ENCODE measurements around the gene AGO4. TPM values are rescaled to one million over a fixed set of nuclear protein-coding genes. Genes with fewer than 3 reads are reported as not detected.

Gene AGO4
- polyA plus RNA-seq, 1 donor (not counting 4 experiments of a cell fraction or from before 2014, with no cell fraction given) = 5.2 TPM

DNA sequence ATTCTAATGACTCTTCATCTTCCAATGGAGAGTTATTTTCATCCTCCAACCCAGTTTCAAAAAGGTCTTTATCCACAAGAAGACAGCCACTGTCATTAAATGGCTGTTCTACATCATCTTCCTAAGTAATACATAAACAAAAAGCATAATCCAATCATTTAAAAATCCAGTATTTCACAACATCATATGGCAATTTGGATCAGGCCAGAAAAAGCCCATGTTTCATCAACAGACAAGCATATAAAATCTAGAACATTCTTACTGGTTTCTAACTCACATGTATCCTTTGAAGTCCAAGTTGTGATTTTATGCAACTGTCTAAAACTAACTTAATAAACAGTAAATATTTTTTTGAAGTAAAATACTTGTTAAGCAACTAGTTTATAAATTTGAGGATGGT, 44.6 kb upstream of the AGO4 start:
- TF ChIP-seq EZH2 (IDR thresholded peaks at IDR 0.05; ENCODE audit: low read length) = no peak
- TF ChIP-seq, protein P1, sequence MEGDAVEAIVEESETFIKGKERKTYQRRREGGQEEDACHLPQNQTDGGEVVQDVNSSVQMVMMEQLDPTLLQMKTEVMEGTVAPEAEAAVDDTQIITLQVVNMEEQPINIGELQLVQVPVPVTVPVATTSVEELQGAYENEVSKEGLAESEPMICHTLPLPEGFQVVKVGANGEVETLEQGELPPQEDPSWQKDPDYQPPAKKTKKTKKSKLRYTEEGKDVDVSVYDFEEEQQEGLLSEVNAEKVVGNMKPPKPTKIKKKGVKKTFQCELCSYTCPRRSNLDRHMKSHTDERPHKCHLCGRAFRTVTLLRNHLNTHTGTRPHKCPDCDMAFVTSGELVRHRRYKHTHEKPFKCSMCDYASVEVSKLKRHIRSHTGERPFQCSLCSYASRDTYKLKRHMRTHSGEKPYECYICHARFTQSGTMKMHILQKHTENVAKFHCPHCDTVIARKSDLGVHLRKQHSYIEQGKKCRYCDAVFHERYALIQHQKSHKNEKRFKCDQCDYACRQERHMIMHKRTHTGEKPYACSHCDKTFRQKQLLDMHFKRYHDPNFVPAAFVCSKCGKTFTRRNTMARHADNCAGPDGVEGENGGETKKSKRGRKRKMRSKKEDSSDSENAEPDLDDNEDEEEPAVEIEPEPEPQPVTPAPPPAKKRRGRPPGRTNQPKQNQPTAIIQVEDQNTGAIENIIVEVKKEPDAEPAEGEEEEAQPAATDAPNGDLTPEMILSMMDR (optimal IDR thresholded peaks at IDR 0.05 in 1 of 3, IDR thresholded peaks at IDR 0.05 in 1 of 3, conservative IDR thresholded peaks at IDR 0.05 in 1 of 3; ENCODE audit: extremely low read depth in 1 of 3, insufficient read depth in 2 of 3, low read length in 3 of 3) = no peak
- DNase-seq (ENCODE audit: low read depth, low spot score) = no peak
- no peaks in the 10 kb centered on the region for H3K9me1 ChIP-seq (ENCODE audit: control insufficient read depth, extremely low read depth, insufficient read depth, low read length)
- no peaks in the 10 kb centered on the region for H3K27me3 ChIP-seq (ENCODE audit: control insufficient read depth, extremely low read depth, insufficient read depth, low read length)
- no peak overlapping the region for H3K27ac ChIP-seq (ENCODE audit: control insufficient read depth, insufficient read depth, low read length)
- H3K79me2 ChIP-seq (ENCODE audit: control insufficient read depth, insufficient read depth, low read length) = peaks cover 9% of the 10 kb centered on the region
- dilution Hi-C loops (cut with MboI; ENCODE audit: extremely low pct_ligation_motif_present, low sequenced_read_pairs) = no loop called here
- no peak overlapping the region for H3K9ac ChIP-seq (ENCODE audit: control insufficient read depth, extremely low read depth, insufficient read depth, low read length)
- no peak for FAIRE-seq
- no peaks in the 10 kb centered on the region for H3K4me1 ChIP-seq (ENCODE audit: control insufficient read depth, extremely low read depth, insufficient read depth, low read length)
- no peak overlapping the region for H3K4me3 ChIP-seq (ENCODE audit: control insufficient read depth in 2 of 3, extremely low read depth in 1 of 3, insufficient read depth in 2 of 3, low read depth in 1 of 3, low read length in 3 of 3)
- H2AFZ ChIP-seq (ENCODE audit: control insufficient read depth, low read length) = no peak overlapping the region
- H4K20me1 ChIP-seq (ENCODE audit: control insufficient read depth, extremely low read depth, insufficient read depth, low read length) = no peaks in the 10 kb centered on the region
- no peak overlapping the region for H3K4me2 ChIP-seq (ENCODE audit: control insufficient read depth, extremely low read depth, insufficient read depth, low read depth, low read length)
- no peaks in the 10 kb centered on the region for H3K9me3 ChIP-seq (ENCODE audit: control insufficient read depth, low read depth, low read length)
- H3K36me3 ChIP-seq (ENCODE audit: control insufficient read depth in 2 of 2, extremely low read depth in 1 of 2, insufficient read depth in 2 of 2, low read length in 2 of 2) = peaks cover 0 to 6% of the 10 kb centered on the region in 2 experiments

DNA sequence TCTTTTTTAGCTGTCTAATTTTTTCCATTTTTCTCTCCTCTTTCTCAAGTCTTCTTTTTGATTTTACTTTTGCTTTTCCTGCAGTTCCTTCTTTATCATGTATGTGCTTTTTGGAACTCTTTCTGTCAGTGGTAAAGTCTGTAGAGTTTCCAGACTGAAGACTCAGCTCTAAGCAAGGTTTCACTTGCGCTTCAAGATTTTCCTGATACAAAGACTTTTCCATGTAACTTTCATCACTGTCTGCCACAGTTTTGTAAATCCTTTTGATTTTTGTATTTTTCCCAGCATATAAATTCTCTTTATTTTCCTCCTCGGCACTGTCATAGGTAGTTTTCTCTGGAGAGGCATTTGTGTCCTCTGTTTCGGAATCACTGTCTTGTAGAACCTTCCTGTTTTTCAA, 43.5 kb upstream of the AGO4 start:
- no peak overlapping the region for H3K9ac ChIP-seq (ENCODE audit: control insufficient read depth, extremely low read depth, insufficient read depth, low read length)
- no peak overlapping the region for H2AFZ ChIP-seq (ENCODE audit: control insufficient read depth, low read length)
- no peak overlapping the region for H3K4me3 ChIP-seq (ENCODE audit: control insufficient read depth in 2 of 3, extremely low read depth in 1 of 3, insufficient read depth in 2 of 3, low read depth in 1 of 3, low read length in 3 of 3)
- dilution Hi-C loops (cut with MboI; ENCODE audit: extremely low pct_ligation_motif_present, low sequenced_read_pairs) = no loop called here
- DNase-seq (ENCODE audit: low read depth, low spot score) (no peak), FAIRE-seq (no peak)
- H3K4me1 ChIP-seq (ENCODE audit: control insufficient read depth, extremely low read depth, insufficient read depth, low read length) = peaks cover 2% of the 10 kb centered on the region
- H3K36me3 ChIP-seq (ENCODE audit: control insufficient read depth in 2 of 2, extremely low read depth in 1 of 2, insufficient read depth in 2 of 2, low read length in 2 of 2) = peaks cover 0 to 6% of the 10 kb centered on the region in 2 experiments
- H3K9me3 ChIP-seq (ENCODE audit: control insufficient read depth, low read depth, low read length) = no peaks in the 10 kb centered on the region
- H4K20me1 ChIP-seq (ENCODE audit: control insufficient read depth, extremely low read depth, insufficient read depth, low read length) = no peaks in the 10 kb centered on the region
- no peak overlapping the region for H3K27ac ChIP-seq (ENCODE audit: control insufficient read depth, insufficient read depth, low read length)
- H3K4me2 ChIP-seq (ENCODE audit: control insufficient read depth, extremely low read depth, insufficient read depth, low read depth, low read length) = no peak overlapping the region
- peaks cover 13% of the 10 kb centered on the region for H3K79me2 ChIP-seq (ENCODE audit: control insufficient read depth, insufficient read depth, low read length)
- TF ChIP-seq EZH2 (IDR thresholded peaks at IDR 0.05; ENCODE audit: low read length) = no peak
- TF ChIP-seq, protein P1 (optimal IDR thresholded peaks at IDR 0.05 in 1 of 3, IDR thresholded peaks at IDR 0.05 in 1 of 3, conservative IDR thresholded peaks at IDR 0.05 in 1 of 3; ENCODE audit: extremely low read depth in 1 of 3, insufficient read depth in 2 of 3, low read length in 3 of 3) = no peak
- H3K27me3 ChIP-seq (ENCODE audit: control insufficient read depth, extremely low read depth, insufficient read depth, low read length) = no peaks in the 10 kb centered on the region
- H3K9me1 ChIP-seq (ENCODE audit: control insufficient read depth, extremely low read depth, insufficient read depth, low read length) = no peaks in the 10 kb centered on the region
